HG03095 (cell line): ENCODE measurements around the gene SHISA7.
"Not testable (repeated sequence)": the region's sequence is repeated elsewhere in the genome, so short reads cannot be mapped to it uniquely, and the experiment has no call there.

Experiments
- ATAC-seq: cut with Tn5 transposase; IDR thresholded peaks from one replicate; pipeline ENCODE4 v1.9.1; 2021; ENCODE audit warnings: moderate library complexity; ENCODE audit not compliant: unreplicated experiment

SHISA7 gene

DNA sequence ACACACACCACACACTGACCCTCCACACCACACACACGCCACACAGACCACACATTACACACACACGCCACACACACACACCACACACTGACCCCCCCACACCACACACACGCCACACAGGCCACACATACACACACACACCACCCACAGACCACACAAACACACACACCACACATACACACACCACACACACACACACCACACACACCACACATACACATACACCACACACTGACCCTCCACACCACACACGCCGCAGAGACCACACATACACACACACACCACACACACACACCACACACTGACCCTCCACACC, 5.0 kb upstream of the SHISA7 start:
- ATAC-seq: not testable (repeated sequence)

DNA sequence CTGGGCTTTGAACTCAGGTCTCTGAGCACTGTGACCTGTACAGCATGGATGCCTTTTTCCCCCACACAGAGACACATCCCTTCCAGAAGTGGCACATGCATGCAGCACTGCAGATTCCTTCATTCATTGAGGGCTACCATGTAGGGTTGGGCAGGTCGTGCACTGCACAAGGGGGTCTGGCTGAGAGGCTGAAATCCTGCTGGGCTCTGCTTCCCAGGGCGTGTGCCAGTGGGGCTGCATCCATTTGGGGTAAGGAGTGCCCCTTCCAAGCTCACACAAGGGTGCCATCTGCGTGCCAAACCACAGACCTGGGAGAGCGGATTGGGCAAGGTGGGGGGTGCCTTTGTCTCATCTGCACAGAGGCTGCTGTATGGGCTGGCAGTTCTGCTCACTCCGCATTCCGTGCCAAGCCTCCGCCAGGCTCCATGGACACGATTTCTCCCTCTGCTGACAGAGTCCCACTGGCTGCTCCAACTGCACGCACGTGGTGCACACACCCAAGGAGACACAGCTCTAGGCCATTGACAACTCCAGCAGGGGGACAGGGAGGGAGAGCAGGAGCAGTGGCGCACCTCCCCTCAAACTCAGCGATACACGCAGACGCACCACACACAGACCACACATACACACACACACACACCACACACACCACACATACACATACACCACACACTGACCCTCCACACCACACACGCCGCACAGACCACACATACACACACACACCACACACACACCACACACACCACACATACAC, 4.5 kb upstream of the SHISA7 start:
- no peak for ATAC-seq

DNA sequence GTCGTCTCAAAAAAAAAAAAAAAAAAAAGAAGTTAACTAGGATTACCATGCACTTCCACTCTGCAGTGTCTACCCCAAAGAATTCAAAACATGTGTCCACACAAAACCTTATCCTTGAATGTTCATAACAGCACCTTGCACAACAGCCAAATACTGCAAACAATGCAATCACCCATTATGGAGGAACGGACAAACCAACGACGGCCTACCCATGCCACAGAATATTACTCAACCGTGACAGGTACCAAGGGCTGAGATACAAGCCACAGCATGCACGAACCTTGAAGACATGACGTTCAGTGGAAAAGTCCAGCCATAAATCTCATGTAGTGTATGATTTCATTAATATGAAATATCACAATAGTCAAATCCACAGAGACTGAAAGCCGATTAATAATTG, 3.0 kb upstream of the SHISA7 start:
- ATAC-seq: no peak

DNA sequence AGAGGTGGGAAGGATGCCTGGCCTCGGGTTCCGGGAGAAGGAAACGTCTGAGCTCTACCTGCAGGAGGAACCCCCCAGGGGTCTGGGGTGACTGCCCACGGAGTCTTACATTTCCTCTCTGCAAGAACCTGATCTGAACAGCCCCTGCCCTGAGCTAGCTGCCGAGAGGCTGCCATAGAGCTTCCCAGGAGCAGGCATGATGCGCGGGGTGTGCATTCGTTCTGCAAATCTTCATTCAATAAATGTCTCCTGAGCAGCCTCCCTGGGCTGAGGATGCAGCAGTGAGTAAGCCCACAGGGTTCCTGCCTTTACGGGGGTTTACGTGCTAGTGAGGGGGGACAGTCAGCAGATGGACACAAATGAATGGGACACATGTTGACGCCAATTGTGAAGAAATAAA, 1.5 kb upstream of the SHISA7 start:
- no peak for ATAC-seq

DNA sequence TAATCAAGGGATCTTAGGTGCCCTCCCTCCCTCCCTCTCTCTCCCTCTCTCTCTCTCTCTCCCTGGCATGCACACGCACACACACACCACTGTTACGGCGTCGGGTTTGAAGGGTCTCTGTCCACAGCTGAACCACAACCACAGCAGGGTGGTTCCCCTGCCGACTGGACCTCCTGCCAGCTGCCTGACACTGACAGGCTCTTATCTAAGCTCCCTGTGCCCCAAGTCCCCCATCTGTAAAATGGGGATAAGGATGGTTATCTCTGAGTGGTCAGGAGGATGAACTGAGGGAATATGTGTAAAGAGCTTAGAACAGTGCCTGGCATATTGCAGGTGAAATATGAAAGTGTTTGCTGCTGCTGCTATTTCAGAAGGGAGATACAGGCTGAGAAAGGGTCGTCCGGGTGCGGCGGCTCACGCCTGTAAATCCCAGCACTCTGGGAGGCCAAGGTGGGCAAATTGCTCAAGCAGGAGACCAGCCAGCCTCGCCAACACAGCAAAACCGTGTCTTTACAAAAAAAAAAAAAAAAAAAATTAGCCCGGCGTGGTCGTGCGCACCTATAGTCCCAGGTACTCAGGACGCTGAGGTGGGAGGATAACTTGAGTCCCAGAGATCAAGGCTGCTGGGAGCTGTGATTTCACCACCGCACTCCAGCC, 852 bp upstream of the SHISA7 start:
- no peak for ATAC-seq

DNA sequence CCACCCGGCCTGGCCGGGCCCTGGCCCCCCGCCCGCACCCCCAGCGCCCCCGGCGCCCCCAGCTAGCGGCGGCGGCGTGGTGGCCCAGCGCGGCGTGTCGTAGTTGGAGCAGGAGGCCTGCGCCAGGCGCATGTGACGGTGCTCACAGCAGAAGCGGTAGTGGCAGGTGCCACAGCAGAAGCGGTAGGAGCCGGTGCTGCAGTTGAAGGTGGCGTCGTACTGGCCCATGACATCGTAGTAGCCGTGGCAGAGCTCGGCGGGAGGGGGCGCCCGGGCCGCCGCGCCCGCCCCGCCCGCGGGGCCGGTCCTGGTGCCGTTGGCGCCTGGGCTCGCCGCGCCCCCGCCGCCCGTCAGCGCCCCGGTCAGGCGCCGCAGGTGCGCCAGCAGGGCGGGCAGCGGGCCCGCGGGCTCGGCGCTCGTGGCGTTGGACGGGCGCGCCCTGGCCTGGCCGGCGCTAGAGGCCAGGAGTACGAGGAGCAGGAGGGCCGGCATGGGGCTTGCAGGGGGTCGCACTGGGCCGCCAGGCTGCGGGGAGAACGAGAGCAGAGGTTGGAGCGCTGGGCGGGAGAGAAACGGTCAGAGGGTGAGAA, 633 bp downstream of the SHISA7 start:
- ATAC-seq: no peak

DNA sequence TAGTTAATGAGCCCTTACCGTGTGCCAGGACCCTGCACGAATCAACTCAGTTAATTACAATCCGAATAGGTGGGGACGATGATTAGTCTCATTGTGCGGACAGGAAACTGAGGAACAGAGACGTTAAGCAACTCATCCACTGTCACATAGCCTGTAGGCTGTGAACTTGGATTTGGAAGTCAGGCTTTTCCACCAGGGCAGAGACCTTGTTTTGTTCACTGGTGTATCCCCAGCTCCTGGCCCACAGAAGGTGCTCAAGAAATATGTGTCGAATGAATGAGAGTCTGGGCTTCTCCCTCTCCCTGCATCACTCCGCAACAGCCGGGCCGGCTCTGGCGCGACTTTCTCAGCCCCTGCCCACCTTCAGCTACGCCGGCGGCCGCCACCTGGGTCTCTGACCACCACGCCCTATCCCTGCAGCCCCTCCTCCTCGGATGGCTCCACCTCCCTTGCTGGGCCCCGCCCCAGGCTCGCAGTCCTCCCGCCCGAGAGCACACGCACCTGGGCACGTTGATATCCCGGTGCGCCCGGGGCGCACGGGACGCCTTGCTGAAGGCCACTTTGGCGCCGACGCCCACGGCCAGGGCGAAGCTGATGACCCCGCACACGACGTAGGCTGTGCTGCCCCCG, 1.3 kb downstream of the SHISA7 start:
- ATAC-seq: no peak

DNA sequence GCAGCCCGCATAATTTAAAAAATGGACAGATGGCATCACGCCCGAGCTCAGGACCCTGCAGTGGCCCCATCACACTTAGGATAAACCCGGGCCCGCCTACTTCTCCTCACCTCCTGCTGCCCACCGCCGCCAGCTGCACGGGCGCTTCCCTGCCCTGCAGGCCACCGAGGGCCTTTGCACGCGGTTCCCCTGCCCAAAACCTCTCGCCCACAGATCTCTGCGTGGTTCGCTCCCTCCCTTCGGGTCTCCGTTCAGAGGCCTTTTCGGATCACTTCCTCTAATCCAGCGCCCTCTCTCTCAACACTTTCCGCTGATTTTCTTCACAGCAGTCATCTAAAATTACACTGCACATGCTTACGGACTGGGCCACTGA, 1.8 kb downstream of the SHISA7 start:
- no peak for ATAC-seq

DNA sequence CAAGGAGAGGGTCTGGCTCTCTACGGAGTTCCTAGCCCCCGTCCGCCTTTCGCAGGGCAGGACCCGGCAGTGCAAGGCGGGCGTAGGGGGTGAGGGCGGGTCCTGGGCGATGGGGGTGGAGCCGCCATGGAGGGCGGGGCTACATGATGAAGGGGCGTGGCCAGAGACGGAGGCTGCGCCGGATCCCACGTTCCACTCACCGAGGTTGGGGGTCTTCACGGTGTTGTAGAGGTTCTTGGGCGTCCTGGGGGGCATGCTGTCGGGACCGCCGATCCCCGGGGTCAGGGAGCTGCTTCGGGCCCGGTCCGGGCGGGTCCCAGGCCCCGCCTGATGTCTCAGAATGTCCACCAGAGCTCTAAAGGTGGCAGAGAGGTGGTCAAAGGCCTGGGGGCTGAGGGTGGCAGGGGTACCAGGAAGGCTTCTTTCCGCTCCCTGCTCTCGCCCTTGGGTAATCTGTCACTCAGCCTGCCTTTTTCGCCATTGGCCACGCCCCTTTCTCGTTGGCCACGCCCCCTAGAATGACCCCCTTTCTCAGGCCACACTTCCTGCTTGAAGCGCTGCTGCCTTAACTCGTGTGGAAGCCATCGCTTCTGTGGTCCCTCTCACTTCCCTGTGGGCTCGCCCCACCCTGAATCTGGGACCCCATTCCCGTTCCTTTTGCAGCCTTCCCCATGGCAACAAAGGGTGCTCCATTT, 2.5 kb downstream of the SHISA7 start:
- no peak for ATAC-seq

DNA sequence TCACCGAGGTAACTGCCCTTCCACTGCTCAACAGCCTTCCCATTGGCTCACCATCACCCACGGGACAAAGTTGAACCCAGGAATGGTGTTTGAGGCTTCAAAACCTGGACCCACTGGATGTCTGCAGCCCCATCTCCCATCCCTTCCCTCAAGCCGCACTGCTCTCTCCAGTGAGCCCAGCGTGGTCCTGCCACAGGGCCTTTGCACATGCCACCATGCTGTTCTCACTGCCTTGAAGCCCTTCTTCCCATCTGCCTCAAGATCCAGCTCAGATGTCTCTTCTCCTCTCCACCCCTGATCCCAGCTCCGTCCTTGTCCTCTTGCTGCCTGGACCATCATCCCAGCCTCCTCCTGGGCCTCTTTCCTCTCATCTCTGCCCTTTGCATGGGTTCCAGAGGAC, 4.0 kb downstream of the SHISA7 start:
- ATAC-seq: no peak

DNA sequence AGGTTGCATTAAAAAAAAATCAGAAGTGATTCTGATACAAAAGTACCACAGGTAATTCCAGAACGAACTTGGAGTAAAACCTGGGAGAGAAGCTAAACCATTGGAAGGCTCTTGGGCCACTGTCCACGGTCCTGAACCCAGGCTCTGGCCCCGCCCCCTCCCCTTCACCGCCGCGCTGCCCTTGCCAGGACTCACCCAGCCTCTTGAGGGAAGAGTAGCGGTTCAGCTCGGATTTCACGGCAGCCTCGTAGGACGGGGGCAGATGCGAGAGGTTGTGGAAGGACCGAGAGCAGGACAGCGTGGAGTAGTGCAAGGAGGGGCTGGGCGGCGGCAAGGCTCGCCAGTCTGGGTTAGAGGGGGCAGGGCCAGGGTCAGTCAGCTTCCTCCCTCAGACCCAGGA, 5.7 kb downstream of the SHISA7 start:
- no peak for ATAC-seq

DNA sequence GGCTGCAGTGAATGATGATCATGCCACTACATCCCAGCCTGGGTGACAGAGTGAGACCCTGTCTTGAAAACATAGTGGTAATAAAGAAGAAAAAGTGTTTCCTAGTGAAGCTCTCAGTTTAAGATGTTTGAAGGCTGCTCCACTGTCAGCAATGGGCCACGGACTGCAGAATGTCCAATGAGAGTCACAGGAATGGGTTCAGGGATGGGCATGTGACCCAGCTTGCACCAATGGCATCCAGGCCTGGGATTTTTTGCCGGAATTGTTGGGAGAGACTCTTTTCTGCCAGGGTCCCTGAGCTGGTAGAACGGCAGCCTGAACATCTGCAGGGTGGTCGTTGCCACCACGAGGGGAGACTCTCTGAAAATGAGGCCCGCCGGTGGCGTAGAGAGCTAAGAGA, 6.3 kb downstream of the SHISA7 start:
- ATAC-seq: no peak

DNA sequence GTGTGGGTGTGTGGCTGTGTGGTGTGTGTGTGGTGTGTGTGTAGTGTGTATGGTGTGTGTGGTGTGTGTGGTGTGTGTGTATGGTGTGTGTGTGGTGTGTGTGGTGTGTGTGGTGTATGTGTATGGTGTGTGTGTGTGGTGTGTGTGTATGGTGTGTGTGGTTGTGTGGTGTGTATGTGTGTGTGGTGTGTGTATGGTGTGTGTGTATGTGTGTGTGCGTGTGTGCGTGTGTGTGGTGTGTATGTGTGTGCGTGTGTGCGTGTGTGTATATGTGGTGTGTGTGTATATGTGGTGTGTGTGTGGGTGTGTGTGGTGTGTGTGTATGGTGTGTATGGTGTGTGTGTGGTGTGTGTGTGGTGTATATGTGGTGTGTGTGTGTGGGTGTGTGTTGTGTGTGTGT, 8.1 kb downstream of the SHISA7 start:
- ATAC-seq: no peak

DNA sequence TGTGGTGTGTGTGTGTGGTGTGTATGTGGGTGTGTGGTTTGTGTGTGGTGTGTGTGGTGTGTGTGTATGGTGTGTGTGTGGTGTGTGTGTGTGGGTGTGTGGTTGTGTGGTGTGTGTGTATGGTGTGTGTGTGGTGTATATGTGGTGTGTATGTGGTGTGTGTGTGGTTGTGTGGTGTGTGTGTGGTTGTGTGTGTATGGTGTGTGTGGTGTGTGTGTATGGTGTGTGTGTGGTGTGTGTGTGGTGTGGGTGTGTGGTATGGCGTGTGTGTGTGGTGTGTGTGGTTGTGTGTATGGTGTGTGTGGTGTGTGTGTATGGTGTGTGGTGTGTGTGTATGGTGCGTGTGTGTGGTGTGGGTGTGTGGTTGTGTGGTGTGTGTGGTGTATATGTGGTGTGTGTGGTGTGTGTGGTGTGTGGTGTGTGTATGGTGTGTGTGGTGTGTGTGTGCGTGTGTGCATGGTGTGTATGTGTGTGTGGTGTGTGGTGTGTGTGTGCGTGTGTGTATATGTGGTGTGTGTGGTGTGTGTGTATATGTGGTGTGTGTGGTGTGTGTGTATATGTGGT, 8.7 kb downstream of the SHISA7 start:
- no peak for ATAC-seq

DNA sequence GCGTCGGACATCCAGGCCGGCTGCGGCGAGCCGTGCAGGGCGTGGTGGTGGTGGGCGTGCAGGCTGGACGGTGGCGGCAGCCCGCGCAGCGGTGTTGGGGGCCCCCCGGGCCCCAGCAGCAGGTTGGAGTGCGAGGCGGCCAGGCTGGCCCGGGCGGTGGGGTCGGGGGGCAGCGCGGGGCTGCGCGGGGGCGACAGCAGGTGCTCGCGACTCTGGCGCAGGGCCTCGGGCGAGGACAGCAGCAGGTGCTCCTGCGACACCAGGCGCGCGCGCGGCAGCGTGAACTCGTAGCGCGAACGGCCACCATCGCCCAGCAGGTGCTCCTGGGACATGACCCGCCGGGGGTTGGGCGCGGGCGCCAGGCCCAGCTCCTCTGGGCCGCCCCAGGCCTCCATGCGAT, 9.8 kb downstream of the SHISA7 start:
- ATAC-seq: no peak

DNA sequence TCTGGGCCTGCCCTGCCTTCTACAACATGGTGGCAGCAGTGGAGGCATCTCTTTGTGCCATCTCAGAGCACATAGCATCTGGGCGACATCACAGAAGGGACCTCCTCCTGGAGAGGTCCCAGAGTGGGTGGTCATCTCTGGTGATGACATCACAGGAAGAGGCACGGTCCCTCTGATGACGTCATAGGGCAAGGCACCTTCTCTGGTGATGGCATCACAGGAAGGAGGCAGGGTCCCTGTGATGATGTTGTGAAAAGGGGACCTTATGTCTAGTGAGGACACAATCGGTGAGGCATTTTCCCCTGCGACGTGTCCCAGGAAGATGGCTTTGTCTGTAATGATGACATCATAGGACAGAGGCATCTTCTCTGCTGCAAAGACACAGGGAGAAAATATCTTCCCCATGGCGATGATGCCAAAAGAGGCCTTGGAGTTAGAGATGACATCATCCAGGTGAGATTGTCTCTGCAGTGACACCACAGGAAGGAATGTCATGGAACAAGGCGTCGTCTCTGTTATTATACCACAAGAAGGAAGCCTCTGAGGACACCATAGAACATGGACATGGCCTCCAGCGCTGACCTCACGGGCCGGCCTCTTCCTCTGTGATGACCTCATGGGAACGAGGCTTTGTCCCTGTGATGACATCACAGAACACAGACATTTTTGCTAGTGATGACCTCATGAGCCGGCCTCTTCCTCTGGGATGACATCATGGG, 10.7 kb downstream of the SHISA7 start:
- no peak for ATAC-seq

DNA sequence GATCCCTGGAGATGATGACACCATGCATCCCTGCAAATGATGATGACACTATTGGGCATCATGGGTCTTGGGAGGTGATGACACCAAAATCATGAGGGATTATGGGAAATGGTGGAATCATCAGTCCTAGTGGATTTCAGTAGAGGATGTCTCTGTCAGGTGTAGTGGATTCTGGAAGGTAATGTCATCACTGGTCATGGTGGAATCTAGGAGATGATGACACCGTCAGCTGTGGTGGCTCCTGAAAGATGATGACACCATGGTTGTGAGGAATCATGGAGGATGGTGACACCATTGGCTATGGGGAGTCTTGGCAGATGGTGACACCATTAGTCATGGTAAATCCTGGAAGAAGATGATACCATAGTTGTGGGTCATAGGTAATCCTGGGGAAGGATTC, 11.9 kb downstream of the SHISA7 start:
- ATAC-seq: no peak

DNA sequence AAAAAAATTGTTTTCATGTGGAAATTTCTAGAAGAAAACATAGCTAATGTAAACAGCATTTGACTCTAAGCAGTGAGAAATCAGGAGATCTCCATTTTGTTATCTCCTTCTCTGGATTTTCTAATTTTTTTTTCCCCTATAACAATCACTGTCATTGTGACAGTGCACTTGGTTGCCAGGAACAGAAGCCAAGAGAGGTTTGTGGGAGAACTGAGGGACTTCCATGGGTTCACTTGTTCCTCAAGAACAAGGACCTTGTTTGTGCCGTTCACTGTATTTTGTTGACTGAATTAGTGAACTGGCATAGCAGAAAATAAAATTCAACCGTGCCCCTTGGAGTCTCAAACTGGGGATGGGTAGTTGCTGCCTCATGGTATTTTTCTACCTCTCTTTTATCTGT, 17.1 kb downstream of the SHISA7 start:
- ATAC-seq: no peak

DNA sequence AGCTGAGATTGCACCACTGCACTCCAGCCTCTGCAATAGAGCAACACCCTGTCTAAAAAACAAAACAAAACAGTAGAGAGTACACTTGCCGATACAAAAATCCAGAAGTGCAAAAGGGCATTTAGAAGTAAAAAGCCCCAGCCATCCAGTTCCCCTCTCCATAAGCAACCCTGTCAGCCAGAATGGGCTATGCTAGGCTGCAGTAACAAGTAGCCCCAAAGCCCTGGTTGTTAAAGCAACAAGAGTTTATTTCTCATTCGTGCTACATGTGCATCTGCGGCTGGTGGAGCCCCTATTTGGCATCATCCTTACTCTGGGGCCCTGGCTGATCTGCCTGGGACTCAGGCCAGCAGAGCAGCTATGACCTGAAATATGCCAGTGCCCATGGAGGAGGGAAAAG, 18.6 kb downstream of the SHISA7 start:
- no peak for ATAC-seq

DNA sequence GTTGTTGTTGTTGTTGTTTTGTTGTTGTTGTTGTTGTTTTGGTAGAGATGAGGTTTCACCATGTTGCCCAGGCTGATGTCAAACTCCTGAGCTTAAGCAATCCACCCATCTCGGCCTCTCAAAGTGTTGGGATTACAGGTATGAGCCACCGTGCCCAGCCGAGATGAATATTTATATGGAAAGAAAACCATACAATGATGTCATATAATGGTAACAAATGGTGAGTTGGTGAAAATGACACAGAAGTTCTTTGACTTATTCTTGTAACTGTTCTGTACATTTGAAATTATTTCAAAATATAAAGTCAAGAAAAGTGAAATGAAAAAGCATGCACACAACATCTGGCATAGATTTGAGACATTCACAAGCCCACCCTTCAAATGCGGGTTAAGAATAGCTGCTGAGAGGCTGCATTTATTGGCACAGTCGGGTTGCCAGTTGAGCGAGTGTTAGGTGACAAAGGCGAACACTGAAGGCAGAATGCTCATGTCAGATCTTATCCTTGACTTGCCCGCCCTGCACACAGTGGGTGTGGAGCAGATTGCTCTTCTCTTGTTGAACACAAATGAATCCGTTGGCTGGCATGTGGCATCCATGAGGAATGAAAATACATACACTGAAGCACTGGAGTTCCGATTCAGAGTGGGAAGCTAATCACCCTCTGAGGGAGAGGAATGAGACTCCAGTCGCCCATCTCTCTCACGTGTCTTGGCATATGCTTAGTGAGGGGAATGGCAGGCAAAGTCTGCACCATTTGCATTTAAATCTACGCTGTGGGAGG, 19.7 kb downstream of the SHISA7 start:
- ATAC-seq: no peak
